Naive thymus-derived CD4-positive, alpha-beta T cell (primary cell): ENCODE data around the gene HSD11B1. TPM values are rescaled to one million over a fixed set of nuclear protein-coding genes. Genes with fewer than 3 reads are reported as not detected.

Experiments
- ATAC-seq: fragments of 150-1000 bp; cut with Tn5 transposase; 2 replicates; pipeline ENCODE4 v1.10.0; 2021; ENCODE audit warnings: mild to moderate bottlenecking, moderate library complexity
- CTCF ChIA-PET: fragments of 350-600 bp; sonication (Branson Sonifier 250); formaldehyde crosslinking; loops from one replicate; lab custom pipeline; 2021; ENCODE audit warnings: antibody characterized with exemption; lab: Charles Lee
- POLR2A ChIA-PET: fragments of 350-600 bp; sonication (Branson Sonifier 250); formaldehyde crosslinking; loops from one replicate; lab custom pipeline; 2021; ENCODE audit warnings: antibody characterized with exemption, inconsistent platforms; lab: Charles Lee
- DNase-seq, 9 donors: peaks; one replicate each; pipeline versions ENCODE4 v3.0.0 to v3.0.0-alpha.2; 2020 to 2022; ENCODE audit warnings: mixed read lengths in 1 of 9
- H3K27ac ChIP-seq: one replicate; pipeline ENCODE4 v1.7.0; 2013; ENCODE audit warnings: mild to moderate bottlenecking, low read depth, low read length, moderate library complexity
- H3K27me3 ChIP-seq, 2 donors: one replicate each; pipeline ENCODE4 v1.7.0; 2013; ENCODE audit warnings: low read length in 2 of 2, mild to moderate bottlenecking in 2 of 2, moderate library complexity in 2 of 2; ENCODE audit not compliant: control insufficient read depth in 2 of 2, insufficient read depth in 2 of 2
- H3K36me3 ChIP-seq, 3 experiments: 1 replicate in 2 of 3; 2 replicates in 1 of 3; pipeline ENCODE4 v1.7.0; 2013; ENCODE audit warnings: low read length in 3 of 3, mild to moderate bottlenecking in 3 of 3, moderate library complexity in 1 of 3; ENCODE audit not compliant: insufficient read depth in 3 of 3, control insufficient read depth in 2 of 3
- H3K4me1 ChIP-seq, 2 donors: one replicate each; pipeline ENCODE4 v1.7.0; 2013; ENCODE audit warnings: low read length in 2 of 2, mild to moderate bottlenecking in 2 of 2, moderate library complexity in 1 of 2; ENCODE audit not compliant: control insufficient read depth in 2 of 2, insufficient read depth in 2 of 2
- H3K4me3 ChIP-seq: 2 replicates; pipeline ENCODE4 v1.7.0; 2013; ENCODE audit warnings: mild to moderate bottlenecking, low read length
- H3K9me3 ChIP-seq, 3 experiments: 1 replicate in 2 of 3; 2 replicates in 1 of 3; pipeline ENCODE4 v1.7.0; 2013; ENCODE audit warnings: low read length in 3 of 3; ENCODE audit not compliant: control insufficient read depth in 2 of 3
- H3K27ac Mint-ChIP-seq, 9 donors: one replicate each; pipeline ENCODE4 v1.8.0; 2020 to 2022; ENCODE audit warnings: mixed read lengths in 9 of 9, mild to moderate bottlenecking in 8 of 9, moderate library complexity in 5 of 9, inconsistent platforms in 2 of 9
- H3K27me3 Mint-ChIP-seq, 5 donors: one replicate each; pipeline ENCODE4 v1.8.0; 2021 to 2022; ENCODE audit warnings: mixed read lengths in 5 of 5, mild to moderate bottlenecking in 1 of 5
- H3K36me3 Mint-ChIP-seq, 5 donors: one replicate each; pipeline ENCODE4 v1.8.0; 2020 to 2022; ENCODE audit warnings: mixed read lengths in 5 of 5, mild to moderate bottlenecking in 3 of 5, inconsistent platforms in 1 of 5
- H3K4me1 Mint-ChIP-seq, 7 donors: one replicate each; pipeline ENCODE4 v1.8.0; 2020 to 2022; ENCODE audit warnings: mixed read lengths in 7 of 7, mild to moderate bottlenecking in 3 of 7, inconsistent platforms in 1 of 7
- H3K4me3 Mint-ChIP-seq, 10 donors: one replicate each; pipeline ENCODE4 v1.8.0; 2020 to 2022; ENCODE audit warnings: mild to moderate bottlenecking in 10 of 10, mixed read lengths in 10 of 10, moderate library complexity in 6 of 10, inconsistent platforms in 2 of 10
- H3K9me3 Mint-ChIP-seq, 11 donors: one replicate each; pipeline ENCODE4 v1.8.0; 2020 to 2022; ENCODE audit warnings: mixed read lengths in 11 of 11, mild to moderate bottlenecking in 4 of 11, inconsistent platforms in 1 of 11, moderate library complexity in 1 of 11
- intact Hi-C, 2 donors: fragments of 100-400 bp; cut with micrococcal nuclease; formaldehyde crosslinking; loops; one replicate each; pipeline ENCODE4 v1.15.1; 2023
- polyA plus RNA-seq, 2 donors: library from polyadenylated mRNA; unstranded; fragments of 300-500 nt; fragmentation: Illumina TruSeq; gene quantifications; one replicate each; pipeline ENCODE4 v1.2.3, GENCODE V29; 2021
- total RNA-seq, 6 experiments: library from RNA in 5 of 6; stranded (reverse) in 5 of 6; gene quantifications; 1 replicate in 5 of 6; 2 replicates in 1 of 6; pipeline ENCODE4 v1.2.3 and lab custom pipeline; 2021 to 2026

The HSD11B1 gene
- total and polyA plus RNA-seq, 7 experiments from 2014 or later: 0.18 to 3.6 (median 0.50) TPM; not detected in 3

DNA sequence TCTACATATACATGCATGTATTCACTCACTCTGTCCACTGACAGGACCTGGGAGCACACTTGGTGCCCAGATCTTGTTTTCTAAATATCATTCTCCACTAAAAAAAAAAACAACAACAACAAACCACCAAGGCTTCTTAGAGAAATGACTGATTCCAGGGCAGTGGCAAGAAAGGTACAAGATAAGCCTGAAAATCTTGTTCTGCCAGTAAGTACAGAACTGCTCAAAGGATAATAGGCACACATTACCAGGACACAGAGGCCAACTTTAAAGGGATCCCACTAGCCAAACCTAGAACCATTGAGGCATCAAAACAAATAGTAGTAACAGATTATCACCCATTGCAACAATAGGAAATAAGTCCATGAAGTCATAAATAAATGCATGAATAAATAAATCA, 10.7 kb downstream of the HSD11B1 start:
- peaks cover 0 to 9% (median 4%) of the 10 kb centered on the region in 5 donors for H3K36me3 Mint-ChIP-seq
- no peak overlapping the region for H3K4me3 ChIP-seq
- H3K4me1 Mint-ChIP-seq: peaks cover 0 to 37% (median 11%) of the 10 kb centered on the region in 7 donors
- intact Hi-C loops: loop anchor here in 1 of 2 donors (2.0 kb wide), 1 partner anchor 19 kb away; no protein-coding TSS in a partner anchor
- H3K27ac Mint-ChIP-seq: peak overlapping the region in 1 of 9 donors; percentile 9
- no peak for ATAC-seq
- ChIA-PET CTCF (no interaction called here), POLR2A (no interaction called here)
- H3K27me3 ChIP-seq: no peaks in the 10 kb centered on the region
- H3K4me3 Mint-ChIP-seq: no peak overlapping the region
- H3K27me3 Mint-ChIP-seq: no peaks in the 10 kb centered on the region
- no peaks in the 10 kb centered on the region for H3K4me1 ChIP-seq
- no peaks in the 10 kb centered on the region for H3K9me3 ChIP-seq
- H3K9me3 Mint-ChIP-seq: peaks cover 0 to 6% (median 0%) of the 10 kb centered on the region in 11 donors
- H3K36me3 ChIP-seq: no peaks in the 10 kb centered on the region
- no peak overlapping the region for H3K27ac ChIP-seq
- DNase-seq: no peak

- no peak for ATAC-seq
- Histone ChIP-seq H3K27me3 (no peaks in the 10 kb centered on the region), H3K27ac (no peak overlapping the region), H3K36me3 (no peaks in the 10 kb centered on the region), H3K4me3 (no peak overlapping the region), H3K9me3 (no peaks in the 10 kb centered on the region), H3K4me1 (no peaks in the 10 kb centered on the region)
- peaks cover 0 to 6% (median 0%) of the 10 kb centered on the region in 11 donors for H3K9me3 Mint-ChIP-seq
- H3K27me3 Mint-ChIP-seq: no peaks in the 10 kb centered on the region
- H3K27ac Mint-ChIP-seq: no peak overlapping the region
- ChIA-PET POLR2A (no interaction called here), CTCF (no interaction called here)
- peaks cover 0 to 9% (median 4%) of the 10 kb centered on the region in 5 donors for H3K36me3 Mint-ChIP-seq
- intact Hi-C loops: no loop called here
- no peak for DNase-seq
- peaks cover 3 to 28% (median 15%) of the 10 kb centered on the region in 7 donors for H3K4me1 Mint-ChIP-seq
- H3K4me3 Mint-ChIP-seq: no peak overlapping the region
These were observed 13.2 kb downstream of the HSD11B1 start for GRCh38 chr1:209717818-209718217.

- ChIA-PET CTCF (interaction anchor here (0.7 kb wide), 1 partner anchor 38 kb away, joined by 4 read pairs; no protein-coding TSS in a partner anchor), POLR2A (no interaction called here)
- H3K9me3 ChIP-seq: no peaks in the 10 kb centered on the region
- H3K36me3 ChIP-seq: no peaks in the 10 kb centered on the region
- Mint-ChIP-seq H3K36me3 (peaks cover 0 to 10% (median 4%) of the 10 kb centered on the region in 5 donors), H3K4me3 (no peak overlapping the region), H3K27ac (peak overlapping the region in 1 of 9 donors; percentile 63), H3K9me3 (peaks cover 0 to 6% (median 0%) of the 10 kb centered on the region in 11 donors), H3K27me3 (no peaks in the 10 kb centered on the region), H3K4me1 (peaks cover 5 to 38% (median 33%) of the 10 kb centered on the region in 7 donors)
- peaks cover 0 to 20% of the 10 kb centered on the region in 2 donors for H3K4me1 ChIP-seq
- no peak overlapping the region for H3K4me3 ChIP-seq
- no peaks in the 10 kb centered on the region for H3K27me3 ChIP-seq
- no peak overlapping the region for H3K27ac ChIP-seq
- intact Hi-C loops: no loop called here
- no peak for ATAC-seq
- DNase-seq: no peak
These were observed 15.7 kb downstream of the HSD11B1 start for GRCh38 chr1:209720326-209720725.

- no peak overlapping the region for H3K27ac Mint-ChIP-seq
- peaks cover 0 to 13% (median 4%) of the 10 kb centered on the region in 5 donors for H3K36me3 Mint-ChIP-seq
- CTCF ChIA-PET: interaction anchor here (0.7 kb wide), 1 partner anchor 39 kb away, joined by 4 read pairs; no protein-coding TSS in a partner anchor
These were observed 16.2 kb downstream of the HSD11B1 start for GRCh38 chr1:209720826-209721225.

GRCh38 chr1:209721323-209721722, 16.7 kb downstream of the HSD11B1 start:
- peaks cover 3 to 33% (median 28%) of the 10 kb centered on the region in 7 donors for H3K4me1 Mint-ChIP-seq
- H3K36me3 Mint-ChIP-seq: peaks cover 0 to 13% (median 4%) of the 10 kb centered on the region in 5 donors
- Histone ChIP-seq H3K9me3 (no peaks in the 10 kb centered on the region), H3K4me1 (peaks cover 0 to 23% of the 10 kb centered on the region in 2 donors), H3K36me3 (no peaks in the 10 kb centered on the region), H3K27ac (no peak overlapping the region), H3K27me3 (no peaks in the 10 kb centered on the region), H3K4me3 (no peak overlapping the region)
- POLR2A ChIA-PET: interaction anchor here (0.6 kb wide), 1 partner anchor 122 kb away, joined by 4 read pairs; no protein-coding TSS in a partner anchor
- no peak overlapping the region for H3K4me3 Mint-ChIP-seq
- ATAC-seq (no peak), DNase-seq (no peak)
- intact Hi-C loops: no loop called here
- peaks cover 0 to 6% (median 0%) of the 10 kb centered on the region in 11 donors for H3K9me3 Mint-ChIP-seq
- peak overlapping the region in 1 of 9 donors; percentile 40 for H3K27ac Mint-ChIP-seq
- H3K27me3 Mint-ChIP-seq: no peaks in the 10 kb centered on the region
- CTCF ChIA-PET: no interaction called here

More at GRCh38 chr1:209720826-209721225, 16.2 kb downstream of the HSD11B1 start:
- POLR2A ChIA-PET: no interaction called here
- Histone ChIP-seq H3K27ac (no peak overlapping the region), H3K36me3 (no peaks in the 10 kb centered on the region), H3K4me3 (no peak overlapping the region), H3K9me3 (no peaks in the 10 kb centered on the region), H3K27me3 (no peaks in the 10 kb centered on the region), H3K4me1 (peaks cover 0 to 23% of the 10 kb centered on the region in 2 donors)
- H3K27me3 Mint-ChIP-seq: no peaks in the 10 kb centered on the region
- no peak for DNase-seq
- H3K4me1 Mint-ChIP-seq: peaks cover 3 to 37% (median 32%) of the 10 kb centered on the region in 7 donors
- no peak for ATAC-seq
- no peak overlapping the region for H3K4me3 Mint-ChIP-seq
- intact Hi-C loops: no loop called here
- peaks cover 0 to 6% (median 0%) of the 10 kb centered on the region in 11 donors for H3K9me3 Mint-ChIP-seq

- no peak for DNase-seq
- no peak for ATAC-seq
- Histone ChIP-seq H3K4me1 (peaks cover 0 to 23% of the 10 kb centered on the region in 2 donors), H3K9me3 (no peaks in the 10 kb centered on the region), H3K27me3 (no peaks in the 10 kb centered on the region), H3K36me3 (no peaks in the 10 kb centered on the region), H3K4me3 (no peak overlapping the region), H3K27ac (no peak overlapping the region)
- H3K27me3 Mint-ChIP-seq: no peaks in the 10 kb centered on the region
- peak overlapping the region in 6 of 9 donors; percentile 47 to 99 (median 88) for H3K27ac Mint-ChIP-seq
- no peak overlapping the region for H3K4me3 Mint-ChIP-seq
- H3K9me3 Mint-ChIP-seq: peaks cover 0 to 12% (median 0%) of the 10 kb centered on the region in 11 donors
- ChIA-PET POLR2A (interaction anchor here (0.7 to 3.1 kb wide), 8 partner anchors 9 to 48 kb away, joined by 3 to 19 read pairs (median 4); no protein-coding TSS in a partner anchor), CTCF (interaction anchor here (0.6 kb wide), 2 partner anchors 28 to 157 kb away, joined by 3 to 4 read pairs; no protein-coding TSS in a partner anchor)
- H3K36me3 Mint-ChIP-seq: peaks cover 0 to 15% (median 4%) of the 10 kb centered on the region in 5 donors
- intact Hi-C loops: no loop called here
- peaks cover 7 to 49% (median 38%) of the 10 kb centered on the region in 7 donors for H3K4me1 Mint-ChIP-seq
These were observed 18.6 kb downstream of the HSD11B1 start for GRCh38 chr1:209723265-209723664.
